Stimulated activated CD4-positive, alpha-beta T cell treated with anti-CD3 and anti-CD28 coated beads, Interleukin-12 subunit alpha, Interleukin-12 subunit beta, amount 100 ng/mL, for 24 hours (primary cell): ENCODE results near the gene TMEM179.

Experiments
- DNase-seq, 2 experiments: peaks; one replicate each; pipeline ENCODE4 v3.0.0-alpha.2; 2020; ENCODE audit warnings: low read depth in 2 of 2

Gene TMEM179

GRCh38 chr14:104545151-104545941, 59.2 kb downstream of the TMEM179 start:
- DNase-seq: no peak

GRCh38 chr14:104544362-104544961, 60.1 kb downstream of the TMEM179 start:
- no peak for DNase-seq

- no peak for DNase-seq
These were observed 61.4 kb downstream of the TMEM179 start for GRCh38 chr14:104542871-104543830.

- DNase-seq: no peak
These were observed 62.6 kb downstream of the TMEM179 start for GRCh38 chr14:104541905-104542465.
